NCI-H1105 treated with DMSO at 0.1 percent for 48 hours (cell line): Measurements from ENCODE around the gene TSC22D1.
"Not testable (repeated sequence)": the region's sequence is repeated elsewhere in the genome, so short reads cannot be mapped to it uniquely, and the experiment has no call there.

Experiments
- DNase-seq: peaks from one replicate; lab custom pipeline; 2025; lab: John Stamatoyannopoulos, UW

TSC22D1 gene

GRCh38 chr13:44573071-44573470 lies 3.1 kb downstream of the TSC22D1 start:
- DNase-seq, result no peak

DNA sequence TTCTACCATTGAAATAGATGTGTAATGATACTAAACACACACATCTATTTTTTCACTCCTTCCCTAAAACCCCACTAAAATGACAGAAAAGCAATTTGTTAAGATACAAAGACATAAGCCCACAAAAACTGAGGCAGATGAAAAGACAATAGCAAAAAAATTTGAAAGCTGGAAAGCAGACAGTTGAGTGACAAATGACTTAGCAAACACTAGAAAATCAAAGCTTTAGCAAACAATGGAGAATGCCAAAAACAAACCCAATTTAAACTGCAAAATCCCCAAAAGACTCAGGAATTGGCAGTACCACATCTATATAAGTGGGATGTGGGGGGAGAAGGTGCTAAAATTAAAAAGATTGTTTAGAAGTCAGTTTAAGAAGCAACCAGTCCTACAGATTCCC lies 9.5 kb downstream of the TSC22D1 start:
- DNase-seq, result no peak

- no peak for DNase-seq
Measured at GRCh38 chr13:44565881-44566280, 10.2 kb downstream of the TSC22D1 start.

- DNase-seq, result no peak
Measured at GRCh38 chr13:44564936-44565335, 11.2 kb downstream of the TSC22D1 start.

DNA sequence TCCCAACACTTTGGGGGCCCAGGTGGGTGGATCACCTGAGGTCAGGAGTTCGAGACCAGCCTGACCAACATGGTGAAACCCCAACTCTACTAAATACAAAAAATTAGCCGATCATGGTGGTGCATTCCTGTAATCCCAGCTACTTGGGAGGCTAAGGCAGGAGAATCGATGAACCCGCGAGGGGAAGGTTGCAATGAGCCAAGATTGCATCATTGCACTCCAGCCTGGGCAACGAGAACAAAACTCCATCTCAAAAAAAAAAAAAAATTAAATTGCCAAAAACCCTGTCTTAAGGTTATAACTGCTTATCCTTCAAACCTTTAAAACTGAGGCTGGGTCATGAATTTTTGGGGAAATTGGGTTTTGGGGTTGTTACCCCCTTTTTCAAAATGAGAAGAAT lies 13.3 kb downstream of the TSC22D1 start:
- not testable (repeated sequence) for DNase-seq

DNA sequence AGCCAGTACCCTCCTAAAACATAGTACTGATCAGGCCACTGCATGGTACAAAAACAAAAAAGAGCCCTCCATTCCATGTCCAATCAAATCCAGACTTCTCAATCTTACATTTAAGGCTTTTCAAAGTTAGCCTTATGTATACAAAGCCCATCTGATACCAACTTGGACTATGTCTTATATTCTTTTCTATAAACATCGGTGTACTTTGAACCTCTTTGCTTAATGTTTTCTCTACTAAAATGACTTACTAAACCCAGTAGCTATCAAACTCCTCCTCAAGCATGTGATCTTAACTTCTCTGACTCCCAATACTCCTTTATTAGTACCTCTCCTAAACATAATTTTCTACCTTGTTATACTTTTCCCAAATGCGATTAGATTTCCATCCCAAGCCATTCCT lies 14.8 kb downstream of the TSC22D1 start:
- DNase-seq, result no peak

DNA sequence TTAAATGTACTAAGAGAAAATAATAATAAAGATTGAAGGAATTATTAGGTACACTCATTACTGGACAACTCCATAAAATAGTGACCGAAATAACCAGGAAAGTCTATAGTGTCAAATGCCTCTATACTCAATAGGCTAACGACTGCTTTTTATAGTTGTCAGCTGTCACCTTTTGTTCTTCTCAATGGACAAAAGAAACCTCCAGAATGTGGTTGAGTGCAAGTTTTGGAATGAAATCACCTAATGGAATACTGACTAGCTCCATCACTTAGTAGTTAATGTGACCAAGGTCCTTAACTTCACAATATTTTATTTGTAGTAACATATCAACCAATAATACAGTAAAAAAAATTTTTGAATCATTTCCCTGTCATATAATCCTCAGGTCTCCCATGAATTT lies 18.1 kb downstream of the TSC22D1 start:
- no peak for DNase-seq

GRCh38 chr13:44555207-44555606 lies 20.9 kb downstream of the TSC22D1 start:
- no peak for DNase-seq

DNA sequence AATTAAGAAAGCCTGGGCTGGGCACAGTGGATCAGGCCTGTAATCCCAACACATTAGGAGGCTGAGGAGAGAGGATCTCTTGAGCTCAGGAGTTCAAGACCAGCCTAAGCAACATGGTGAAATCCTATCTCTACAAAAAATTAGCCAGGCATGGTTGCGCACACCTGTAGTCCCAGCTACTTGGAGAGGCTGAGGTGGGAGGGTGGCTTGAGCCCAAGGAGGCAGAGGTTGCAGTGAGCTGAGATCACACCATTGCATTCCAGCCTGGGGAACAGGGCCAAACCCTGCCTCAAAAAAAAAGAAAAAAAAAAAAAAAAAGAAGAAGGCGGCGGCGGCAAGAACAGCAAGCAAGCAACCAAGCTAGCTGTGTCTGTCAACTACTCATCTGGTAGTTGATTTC lies 26.7 kb downstream of the TSC22D1 start:
- DNase-seq, result no peak

- no peak for DNase-seq
Measured at GRCh38 chr13:44546164-44546563, 30.0 kb downstream of the TSC22D1 start.

DNA sequence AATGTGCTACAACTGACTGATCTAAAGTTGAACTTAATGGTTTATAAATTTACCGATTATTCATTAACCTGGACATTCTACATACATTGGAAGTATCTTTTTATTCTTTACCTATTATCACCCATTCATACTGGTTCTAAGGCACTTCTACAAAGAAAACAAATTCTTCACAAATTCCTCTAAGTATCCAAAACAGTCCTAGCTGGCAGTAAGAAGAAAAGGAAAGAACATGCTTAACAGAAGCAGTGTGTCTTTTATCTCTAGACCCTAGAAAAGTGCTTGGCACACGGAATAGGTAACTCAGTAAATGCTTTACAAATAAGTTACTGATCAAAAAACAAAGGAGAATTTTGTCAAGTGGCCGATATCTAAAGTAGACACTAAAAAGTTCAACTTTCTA lies 32.8 kb downstream of the TSC22D1 start:
- DNase-seq, result no peak

DNA sequence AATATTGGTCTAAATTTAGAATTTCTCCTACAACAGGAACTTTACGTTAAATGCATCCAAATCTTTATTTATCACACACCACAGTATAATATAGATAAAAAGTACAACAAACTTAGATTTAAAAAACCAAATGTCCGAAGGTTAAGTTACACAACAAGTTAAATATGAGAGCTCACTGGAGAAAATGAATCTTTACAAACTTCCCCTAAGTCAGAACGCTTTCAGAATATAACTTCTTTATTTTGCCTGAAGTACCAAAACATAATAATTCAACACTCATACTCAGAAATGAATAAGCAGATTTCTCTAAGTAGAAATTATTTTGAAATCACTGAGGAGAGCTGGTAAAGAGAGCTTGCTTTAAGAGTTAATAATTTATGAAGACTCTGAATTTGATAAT lies 33.8 kb downstream of the TSC22D1 start:
- DNase-seq, result no peak

GRCh38 chr13:44541601-44542000 lies 34.5 kb downstream of the TSC22D1 start:
- no peak for DNase-seq

DNA sequence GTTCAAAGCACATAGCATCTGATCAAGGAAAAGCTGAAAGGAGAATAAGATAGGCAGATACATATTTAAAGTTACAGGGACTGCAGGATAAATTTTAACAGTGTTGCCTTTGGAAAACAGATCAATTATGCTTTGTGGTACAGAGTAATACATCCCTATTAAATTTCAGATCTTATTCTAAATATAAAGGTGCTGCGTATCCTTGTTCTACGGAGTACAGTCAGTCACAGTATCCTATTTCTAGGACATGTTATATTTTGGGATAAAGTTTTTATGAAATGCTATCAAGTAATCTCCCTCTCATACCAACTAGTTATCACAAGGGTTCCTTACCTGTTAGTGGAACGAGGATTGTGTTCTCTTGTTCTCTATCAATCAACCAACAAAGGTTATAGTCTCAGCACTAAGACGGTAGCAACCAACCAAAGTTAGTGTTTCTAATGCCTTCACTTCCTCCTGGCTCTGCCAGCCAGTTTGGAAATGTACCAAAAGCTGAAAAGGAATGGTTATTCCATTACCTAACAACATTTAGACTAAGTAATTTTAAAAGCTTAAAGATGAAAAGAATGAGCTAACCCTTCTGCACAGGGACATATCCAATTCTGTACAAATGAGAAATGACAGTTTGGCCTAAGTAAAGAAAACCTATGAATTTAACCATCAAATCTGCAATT lies 35.2 kb downstream of the TSC22D1 start:
- DNase-seq, result no peak

DNA sequence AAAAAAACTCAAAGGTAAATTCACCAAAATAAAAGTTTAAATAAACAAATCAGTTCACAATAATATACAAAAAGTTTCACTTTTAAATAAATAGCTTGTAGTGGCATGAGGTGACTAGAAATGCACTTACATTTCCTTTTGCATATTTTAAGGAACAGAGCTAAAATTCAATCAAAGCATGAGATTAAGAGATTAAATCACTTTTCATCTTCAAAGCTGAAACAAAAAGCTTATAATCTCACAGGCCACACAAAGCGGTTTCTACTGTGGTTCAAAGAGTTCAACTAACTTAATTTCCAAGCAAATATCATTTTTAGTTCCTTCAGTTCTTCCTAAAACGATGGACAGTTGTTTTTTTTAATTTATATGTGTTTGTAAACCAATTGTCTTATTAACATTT lies 38.9 kb downstream of the TSC22D1 start:
- DNase-seq, result no peak

- DNase-seq, result no peak
Measured at GRCh38 chr13:44523146-44524015, 52.7 kb downstream of the TSC22D1 start.

- no peak for DNase-seq
Measured at GRCh38 chr13:44519642-44520041, 56.5 kb downstream of the TSC22D1 start.

- no peak for DNase-seq
Measured at GRCh38 chr13:44516771-44517170, 59.4 kb downstream of the TSC22D1 start.

DNA sequence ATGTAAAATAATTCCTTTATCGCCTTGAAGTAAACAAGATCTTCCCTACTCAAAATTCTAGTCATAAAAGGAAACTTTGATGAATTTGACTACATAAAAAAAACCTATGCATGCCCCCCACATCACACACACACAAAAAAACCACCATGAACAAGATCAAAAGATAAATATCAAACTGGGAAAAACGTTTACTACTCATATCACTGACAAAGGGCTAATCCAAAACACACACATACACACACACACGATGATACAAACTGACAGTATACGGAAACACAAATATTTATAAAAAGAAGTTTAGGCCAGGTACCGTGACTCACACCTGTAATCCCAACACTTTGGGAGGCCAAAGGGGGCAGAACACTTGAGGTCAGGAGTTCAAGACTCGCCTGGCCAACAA lies 61.9 kb downstream of the TSC22D1 start:
- DNase-seq, result no peak

DNA sequence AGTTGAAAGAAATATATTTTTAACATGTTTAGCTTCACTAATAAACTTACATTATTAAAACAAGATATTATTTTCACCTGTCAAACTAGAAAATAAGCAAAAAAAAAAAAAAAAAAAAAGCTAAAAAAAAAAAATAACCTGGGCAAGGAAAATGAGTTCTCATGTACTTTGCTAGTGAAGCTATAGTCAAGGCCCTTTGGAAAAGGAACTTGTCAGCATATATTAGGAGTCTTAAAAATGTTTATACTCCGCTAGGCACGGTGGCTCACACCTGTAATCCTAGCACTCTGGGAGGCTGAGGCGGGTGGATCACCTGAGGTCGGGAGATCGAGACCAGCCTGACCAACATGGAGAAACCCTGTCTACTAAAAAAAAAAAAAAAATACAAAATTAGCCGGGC lies 66.3 kb downstream of the TSC22D1 start:
- not testable (repeated sequence) for DNase-seq

- DNase-seq, result no peak
Measured at GRCh38 chr13:44508562-44509077, 67.5 kb downstream of the TSC22D1 start.

DNA sequence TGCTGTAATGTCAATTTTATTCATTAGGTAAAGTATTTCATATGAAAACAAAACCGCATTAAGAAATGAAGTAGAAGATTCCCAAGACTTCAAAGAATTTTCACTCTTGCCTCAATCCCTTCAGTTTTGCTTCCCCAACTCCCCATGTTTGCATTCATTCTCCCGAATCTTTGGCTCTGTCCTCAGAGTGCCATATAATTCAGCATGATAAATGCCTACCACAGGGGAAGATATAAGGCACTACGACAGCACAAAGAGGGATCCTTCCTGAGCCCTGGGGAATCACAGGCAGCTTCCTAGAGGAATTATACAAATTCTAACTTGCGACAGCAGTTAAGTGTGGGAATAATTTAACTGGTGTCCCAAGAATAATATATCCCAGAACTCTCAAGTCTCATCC lies 68.5 kb downstream of the TSC22D1 start:
- no peak for DNase-seq

GRCh38 chr13:44506719-44507118 lies 69.4 kb downstream of the TSC22D1 start:
- no peak for DNase-seq
